WTC11 (cell line): ENCODE data around the gene FAM227B. TPM values are rescaled to one million over a fixed set of nuclear protein-coding genes. Genes with fewer than 3 reads are reported as not detected.

Experiments
- ATAC-seq: fragments of 200-7000 bp; cut with Tn5 transposase; 2 replicates; pipeline ENCODE4 v1.10.0; 2021; ENCODE audit warnings: mild to moderate bottlenecking, moderate library complexity
- CTCF ChIA-PET: fragments of 300-600 bp; sonication (Branson Sonifier 250); formaldehyde crosslinking; loops from one replicate; lab custom pipeline; 2021; ENCODE audit warnings: antibody characterized with exemption; lab: Charles Lee
- POLR2A ChIA-PET: fragments of 350-600 bp; sonication (Branson Sonifier 250); formaldehyde crosslinking; loops from one replicate; lab custom pipeline; 2021; ENCODE audit warnings: antibody characterized with exemption; lab: Charles Lee
- DNase-seq: peaks from one replicate; pipeline ENCODE4 v3.0.0; 2021; ENCODE audit warnings: low spot score
- H3K27ac Mint-ChIP-seq: 2 replicates; pipeline ENCODE4 v1.8.0; 2021; ENCODE audit warnings: mixed read lengths
- H3K27me3 Mint-ChIP-seq: 2 replicates; pipeline ENCODE4 v1.8.0; 2021; ENCODE audit warnings: low read depth, mild to moderate bottlenecking, moderate library complexity, mixed read lengths
- H3K36me3 Mint-ChIP-seq: 2 replicates; pipeline ENCODE4 v1.8.0; 2021; ENCODE audit warnings: mixed read lengths
- H3K4me1 Mint-ChIP-seq: 2 replicates; pipeline ENCODE4 v1.8.0; 2022; ENCODE audit warnings: mixed read lengths
- H3K4me3 Mint-ChIP-seq: 2 replicates; pipeline ENCODE4 v1.8.0; 2021; ENCODE audit warnings: mild to moderate bottlenecking, moderate library complexity, mixed read lengths
- H3K9me3 Mint-ChIP-seq: 2 replicates; pipeline ENCODE4 v1.8.0; 2021; ENCODE audit warnings: mixed read lengths
- ATF3 ChIP-seq: sonication (generic); formaldehyde crosslinking; conservative IDR thresholded peaks from 2 replicates; pipeline ENCODE4 v1.8.1; 2022; ENCODE audit warnings: mild to moderate bottlenecking, missing genetic modification reagents
- E2F1 ChIP-seq: sonication (generic); formaldehyde crosslinking; IDR thresholded peaks from 2 replicates; pipeline ENCODE4 v1.8.0; 2022; ENCODE audit warnings: mild to moderate bottlenecking, missing genetic modification reagents
- NFATC4 ChIP-seq: fragments of 250-450 bp; sonication (Bioruptor Pico); IDR thresholded peaks from 2 replicates; pipeline ENCODE4 v1.9.0; 2021; ENCODE audit warnings: mild to moderate bottlenecking
- NR1H2 ChIP-seq: sonication (generic); formaldehyde crosslinking; IDR thresholded peaks from 2 replicates; pipeline ENCODE4 v1.9.0; 2021; ENCODE audit warnings: mild to moderate bottlenecking, moderate library complexity, missing genetic modification reagents
- TEAD1 ChIP-seq: sonication (generic); formaldehyde crosslinking; IDR thresholded peaks from 2 replicates; pipeline ENCODE4 v1.8.0; 2022; ENCODE audit warnings: mild to moderate bottlenecking, missing genetic modification reagents
- TEAD4 ChIP-seq: sonication (generic); formaldehyde crosslinking; IDR thresholded peaks from 2 replicates; pipeline ENCODE4 v1.8.0; 2022; ENCODE audit warnings: mild to moderate bottlenecking, missing genetic modification reagents
- ZBTB21 ChIP-seq: sonication (generic); formaldehyde crosslinking; IDR thresholded peaks from 2 replicates; pipeline ENCODE4 v1.8.1; 2023; ENCODE audit warnings: mild to moderate bottlenecking, missing genetic modification reagents, borderline replicate concordance
- ZNF121 ChIP-seq: sonication (generic); formaldehyde crosslinking; IDR thresholded peaks from 2 replicates; pipeline ENCODE4 v1.8.0; 2023; ENCODE audit warnings: missing genetic modification reagents
- ZNF219 ChIP-seq: sonication (generic); formaldehyde crosslinking; IDR thresholded peaks from 2 replicates; pipeline ENCODE4 v1.8.0; 2023; ENCODE audit warnings: missing genetic modification reagents, mild to moderate bottlenecking, borderline replicate concordance
- ZNF263 ChIP-seq: sonication (generic); formaldehyde crosslinking; IDR thresholded peaks from 2 replicates; pipeline ENCODE4 v1.8.1; 2022; ENCODE audit warnings: low read depth, mild to moderate bottlenecking, moderate library complexity, missing genetic modification reagents
- ZNF396 ChIP-seq: fragments of 250-450 bp; sonication (Bioruptor Pico); IDR thresholded peaks from 2 replicates; pipeline ENCODE4 v1.8.0; 2021; ENCODE audit warnings: mild to moderate bottlenecking, moderate library complexity, borderline replicate concordance
- ZNF423 ChIP-seq: fragments of 250-450 bp; sonication (Bioruptor Pico); IDR thresholded peaks from 2 replicates; pipeline ENCODE4 v2.1.2; 2022; ENCODE audit warnings: mild to moderate bottlenecking, moderate library complexity
- total RNA-seq: library from RNA; stranded (reverse); gene quantifications from 3 replicates; pipeline ENCODE4 v1.2.3, GENCODE V29; 2021
- TF ChIP-seq, protein P1 (sequence below): sonication (generic); formaldehyde crosslinking; IDR thresholded peaks from 2 replicates; pipeline ENCODE4 v1.8.0; 2022; ENCODE audit warnings: missing genetic modification reagents
- TF ChIP-seq, protein P2 (sequence below): sonication (generic); formaldehyde crosslinking; conservative IDR thresholded peaks from 2 replicates; pipeline ENCODE4 v1.8.1; 2023; ENCODE audit warnings: mild to moderate bottlenecking, low read depth, missing genetic modification reagents, moderate library complexity
- TF ChIP-seq, protein P3 (sequence below): fragments of 250-450 bp; sonication (Bioruptor Pico); IDR thresholded peaks from 2 replicates; pipeline ENCODE4 v1.9.0; 2021; ENCODE audit warnings: moderate library complexity, mild to moderate bottlenecking, inconsistent platforms, borderline replicate concordance
- TF ChIP-seq, protein P4 (sequence below): sonication (generic); formaldehyde crosslinking; IDR thresholded peaks from 2 replicates; pipeline ENCODE4 v1.8.1; 2023; ENCODE audit warnings: mild to moderate bottlenecking, missing genetic modification reagents, borderline replicate concordance

FAM227B gene
- total RNA-seq, 1 experiment from 2014 or later: 6.8 TPM

DNA sequence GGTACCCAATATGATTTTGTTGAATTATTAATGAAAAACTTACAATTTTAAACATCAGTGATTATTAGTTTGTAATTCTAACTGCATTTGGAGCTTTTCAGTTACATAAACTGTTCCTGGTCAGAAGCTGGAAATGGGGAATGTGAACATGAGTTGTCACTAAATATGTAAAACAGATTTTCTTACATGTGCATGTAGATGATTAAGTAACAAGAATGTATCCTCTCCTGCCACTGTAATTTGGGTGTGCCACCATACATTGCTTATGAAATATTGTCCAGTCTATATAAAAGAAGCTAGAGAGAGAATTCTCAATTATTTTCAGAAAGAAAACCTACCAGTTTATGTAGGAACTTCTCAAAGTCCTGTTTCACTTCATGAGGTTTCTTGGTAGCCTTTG is 289.2 kb downstream of the FAM227B start (continued):
- no peak for TF ChIP-seq ZNF396 (CRISPR knock-in tag)
- no peak for TF ChIP-seq NFATC4 (CRISPR knock-in tag)
- TF ChIP-seq, protein P1, sequence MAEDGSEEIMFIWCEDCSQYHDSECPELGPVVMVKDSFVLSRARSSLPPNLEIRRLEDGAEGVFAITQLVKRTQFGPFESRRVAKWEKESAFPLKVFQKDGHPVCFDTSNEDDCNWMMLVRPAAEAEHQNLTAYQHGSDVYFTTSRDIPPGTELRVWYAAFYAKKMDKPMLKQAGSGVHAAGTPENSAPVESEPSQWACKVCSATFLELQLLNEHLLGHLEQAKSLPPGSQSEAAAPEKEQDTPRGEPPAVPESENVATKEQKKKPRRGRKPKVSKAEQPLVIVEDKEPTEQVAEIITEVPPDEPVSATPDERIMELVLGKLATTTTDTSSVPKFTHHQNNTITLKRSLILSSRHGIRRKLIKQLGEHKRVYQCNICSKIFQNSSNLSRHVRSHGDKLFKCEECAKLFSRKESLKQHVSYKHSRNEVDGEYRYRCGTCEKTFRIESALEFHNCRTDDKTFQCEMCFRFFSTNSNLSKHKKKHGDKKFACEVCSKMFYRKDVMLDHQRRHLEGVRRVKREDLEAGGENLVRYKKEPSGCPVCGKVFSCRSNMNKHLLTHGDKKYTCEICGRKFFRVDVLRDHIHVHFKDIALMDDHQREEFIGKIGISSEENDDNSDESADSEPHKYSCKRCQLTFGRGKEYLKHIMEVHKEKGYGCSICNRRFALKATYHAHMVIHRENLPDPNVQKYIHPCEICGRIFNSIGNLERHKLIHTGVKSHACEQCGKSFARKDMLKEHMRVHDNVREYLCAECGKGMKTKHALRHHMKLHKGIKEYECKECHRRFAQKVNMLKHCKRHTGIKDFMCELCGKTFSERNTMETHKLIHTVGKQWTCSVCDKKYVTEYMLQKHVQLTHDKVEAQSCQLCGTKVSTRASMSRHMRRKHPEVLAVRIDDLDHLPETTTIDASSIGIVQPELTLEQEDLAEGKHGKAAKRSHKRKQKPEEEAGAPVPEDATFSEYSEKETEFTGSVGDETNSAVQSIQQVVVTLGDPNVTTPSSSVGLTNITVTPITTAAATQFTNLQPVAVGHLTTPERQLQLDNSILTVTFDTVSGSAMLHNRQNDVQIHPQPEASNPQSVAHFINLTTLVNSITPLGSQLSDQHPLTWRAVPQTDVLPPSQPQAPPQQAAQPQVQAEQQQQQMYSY (CRISPR knock-in tag): no peak
- TF ChIP-seq ZBTB21 (CRISPR knock-in tag): no peak

DNA sequence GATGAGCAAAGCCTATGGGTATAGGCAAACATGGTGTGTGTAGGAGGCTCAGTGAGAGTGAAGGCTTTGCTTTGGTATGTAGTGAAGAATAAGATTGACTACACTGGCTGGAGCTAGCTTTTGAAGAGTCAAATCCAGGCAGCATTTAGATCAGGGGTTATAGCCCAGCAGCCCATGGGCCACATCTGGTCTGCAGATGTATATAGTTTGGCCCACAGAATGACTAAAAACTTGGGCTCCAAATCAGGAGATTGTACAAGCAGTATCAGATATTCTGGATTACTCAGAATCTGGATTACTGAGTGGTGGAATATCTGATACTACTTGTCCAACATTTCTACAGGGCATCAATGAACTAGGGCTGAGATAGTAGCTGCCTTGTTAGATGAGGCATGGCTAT is 290.5 kb downstream of the FAM227B start:
- no peak overlapping the region for H3K4me3 Mint-ChIP-seq
- ChIA-PET POLR2A (no interaction called here), CTCF (no interaction called here)
- H3K9me3 Mint-ChIP-seq: no peaks in the 10 kb centered on the region
- TF ChIP-seq NR1H2 (no peak), ZNF121 (CRISPR knock-in tag) (no peak), ZNF423 (no peak), ZNF219 (CRISPR knock-in tag) (no peak)
- TF ChIP-seq, protein P2, sequence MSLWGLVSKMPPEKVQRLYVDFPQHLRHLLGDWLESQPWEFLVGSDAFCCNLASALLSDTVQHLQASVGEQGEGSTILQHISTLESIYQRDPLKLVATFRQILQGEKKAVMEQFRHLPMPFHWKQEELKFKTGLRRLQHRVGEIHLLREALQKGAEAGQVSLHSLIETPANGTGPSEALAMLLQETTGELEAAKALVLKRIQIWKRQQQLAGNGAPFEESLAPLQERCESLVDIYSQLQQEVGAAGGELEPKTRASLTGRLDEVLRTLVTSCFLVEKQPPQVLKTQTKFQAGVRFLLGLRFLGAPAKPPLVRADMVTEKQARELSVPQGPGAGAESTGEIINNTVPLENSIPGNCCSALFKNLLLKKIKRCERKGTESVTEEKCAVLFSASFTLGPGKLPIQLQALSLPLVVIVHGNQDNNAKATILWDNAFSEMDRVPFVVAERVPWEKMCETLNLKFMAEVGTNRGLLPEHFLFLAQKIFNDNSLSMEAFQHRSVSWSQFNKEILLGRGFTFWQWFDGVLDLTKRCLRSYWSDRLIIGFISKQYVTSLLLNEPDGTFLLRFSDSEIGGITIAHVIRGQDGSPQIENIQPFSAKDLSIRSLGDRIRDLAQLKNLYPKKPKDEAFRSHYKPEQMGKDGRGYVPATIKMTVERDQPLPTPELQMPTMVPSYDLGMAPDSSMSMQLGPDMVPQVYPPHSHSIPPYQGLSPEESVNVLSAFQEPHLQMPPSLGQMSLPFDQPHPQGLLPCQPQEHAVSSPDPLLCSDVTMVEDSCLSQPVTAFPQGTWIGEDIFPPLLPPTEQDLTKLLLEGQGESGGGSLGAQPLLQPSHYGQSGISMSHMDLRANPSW (CRISPR knock-in tag): no peak
- peaks cover 48% of the 10 kb centered on the region for H3K4me1 Mint-ChIP-seq
- H3K36me3 Mint-ChIP-seq: no peaks in the 10 kb centered on the region
- no peaks in the 10 kb centered on the region for H3K27me3 Mint-ChIP-seq
- H3K27ac Mint-ChIP-seq: peak overlapping the region; percentile 81
- ATAC-seq (no peak), DNase-seq (no peak)

- Mint-ChIP-seq H3K27ac (peak overlapping the region; percentile 99), H3K9me3 (no peaks in the 10 kb centered on the region), H3K4me3 (peak overlapping the region; percentile 44)
- TF ChIP-seq TEAD1 (peak; percentile 94; the same call in 1 of the 2 replicates), ZNF263 (CRISPR knock-in tag) (no peak), TEAD4 (CRISPR knock-in tag) (peak; percentile 89)
- TF ChIP-seq, all 79 proteins: peak for 2
- CTCF ChIA-PET: interaction anchor here (0.5 to 0.7 kb wide), 2 partner anchors 10 to 15 kb away, joined by 3 read pairs; no protein-coding TSS in a partner anchor
- Mint-ChIP-seq H3K4me1 (peaks cover 58% of the 10 kb centered on the region), H3K36me3 (no peaks in the 10 kb centered on the region), H3K27me3 (no peaks in the 10 kb centered on the region)
- POLR2A ChIA-PET: interaction anchor here (0.6 kb wide), 2 partner anchors 288 to 998 kb away, joined by 3 to 7 read pairs; partner anchors contain the start of gene DUT
- ATAC-seq: peak; percentile 90
- DNase-seq: no peak
These were observed 291.7 kb downstream of the FAM227B start for GRCh38 chr15:49328941-49329340.

GRCh38 chr15:49327927-49328326 is 292.7 kb downstream of the FAM227B start:
- Mint-ChIP-seq H3K4me3 (no peak overlapping the region), H3K9me3 (no peaks in the 10 kb centered on the region), H3K4me1 (peaks cover 68% of the 10 kb centered on the region), H3K36me3 (no peaks in the 10 kb centered on the region), H3K27me3 (no peaks in the 10 kb centered on the region), H3K27ac (peak overlapping the region; percentile 99)
- DNase-seq: no peak
- CTCF ChIA-PET: interaction anchor here (1.0 kb wide), 1 partner anchor 549 kb away, joined by 3 read pairs; no protein-coding TSS in a partner anchor
- ATAC-seq: no peak
- POLR2A ChIA-PET: interaction anchor here (0.7 kb wide), 1 partner anchor 880 kb away, joined by 4 read pairs; no protein-coding TSS in a partner anchor
- TF ChIP-seq, protein P3, sequence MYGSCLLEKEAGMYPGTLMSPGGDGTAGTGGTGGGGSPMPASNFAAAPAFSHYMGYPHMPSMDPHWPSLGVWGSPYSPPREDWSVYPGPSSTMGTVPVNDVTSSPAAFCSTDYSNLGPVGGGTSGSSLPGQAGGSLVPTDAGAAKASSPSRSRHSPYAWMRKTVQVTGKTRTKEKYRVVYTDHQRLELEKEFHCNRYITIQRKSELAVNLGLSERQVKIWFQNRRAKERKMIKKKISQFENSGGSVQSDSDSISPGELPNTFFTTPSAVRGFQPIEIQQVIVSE (CRISPR knock-in tag): no peak
- TF ChIP-seq ZNF423 (no peak), ATF3 (CRISPR knock-in tag) (no peak), E2F1 (CRISPR knock-in tag) (no peak), NFATC4 (CRISPR knock-in tag) (no peak)
- TF ChIP-seq, protein P4, sequence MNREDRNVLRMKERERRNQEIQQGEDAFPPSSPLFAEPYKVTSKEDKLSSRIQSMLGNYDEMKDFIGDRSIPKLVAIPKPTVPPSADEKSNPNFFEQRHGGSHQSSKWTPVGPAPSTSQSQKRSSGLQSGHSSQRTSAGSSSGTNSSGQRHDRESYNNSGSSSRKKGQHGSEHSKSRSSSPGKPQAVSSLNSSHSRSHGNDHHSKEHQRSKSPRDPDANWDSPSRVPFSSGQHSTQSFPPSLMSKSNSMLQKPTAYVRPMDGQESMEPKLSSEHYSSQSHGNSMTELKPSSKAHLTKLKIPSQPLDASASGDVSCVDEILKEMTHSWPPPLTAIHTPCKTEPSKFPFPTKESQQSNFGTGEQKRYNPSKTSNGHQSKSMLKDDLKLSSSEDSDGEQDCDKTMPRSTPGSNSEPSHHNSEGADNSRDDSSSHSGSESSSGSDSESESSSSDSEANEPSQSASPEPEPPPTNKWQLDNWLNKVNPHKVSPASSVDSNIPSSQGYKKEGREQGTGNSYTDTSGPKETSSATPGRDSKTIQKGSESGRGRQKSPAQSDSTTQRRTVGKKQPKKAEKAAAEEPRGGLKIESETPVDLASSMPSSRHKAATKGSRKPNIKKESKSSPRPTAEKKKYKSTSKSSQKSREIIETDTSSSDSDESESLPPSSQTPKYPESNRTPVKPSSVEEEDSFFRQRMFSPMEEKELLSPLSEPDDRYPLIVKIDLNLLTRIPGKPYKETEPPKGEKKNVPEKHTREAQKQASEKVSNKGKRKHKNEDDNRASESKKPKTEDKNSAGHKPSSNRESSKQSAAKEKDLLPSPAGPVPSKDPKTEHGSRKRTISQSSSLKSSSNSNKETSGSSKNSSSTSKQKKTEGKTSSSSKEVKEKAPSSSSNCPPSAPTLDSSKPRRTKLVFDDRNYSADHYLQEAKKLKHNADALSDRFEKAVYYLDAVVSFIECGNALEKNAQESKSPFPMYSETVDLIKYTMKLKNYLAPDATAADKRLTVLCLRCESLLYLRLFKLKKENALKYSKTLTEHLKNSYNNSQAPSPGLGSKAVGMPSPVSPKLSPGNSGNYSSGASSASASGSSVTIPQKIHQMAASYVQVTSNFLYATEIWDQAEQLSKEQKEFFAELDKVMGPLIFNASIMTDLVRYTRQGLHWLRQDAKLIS: no peak
